ENCODE results near the gene TRAPPC11.

Gene TRAPPC11

DNA sequence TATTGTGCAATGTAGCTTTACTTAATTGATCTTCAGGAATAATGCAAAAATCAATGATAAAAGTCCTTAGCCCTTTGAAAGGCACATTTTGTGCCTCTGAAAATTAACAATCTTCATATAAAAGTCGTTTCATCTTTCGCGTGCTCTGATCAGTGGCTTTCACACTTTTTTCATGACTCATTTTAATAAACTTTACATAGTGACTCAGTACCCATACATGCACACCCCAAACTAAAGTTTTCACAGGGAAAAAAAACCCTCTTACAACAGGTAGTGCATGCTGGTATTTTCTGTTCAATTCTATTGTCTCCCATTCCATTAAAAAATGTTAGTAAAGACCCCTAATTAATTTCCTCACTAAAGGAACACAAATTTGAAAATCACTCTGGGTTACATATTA lies 21.6 kb upstream of the TRAPPC11 start:
- no peak for DNase-seq (ENCODE audit: low read depth)

DNA sequence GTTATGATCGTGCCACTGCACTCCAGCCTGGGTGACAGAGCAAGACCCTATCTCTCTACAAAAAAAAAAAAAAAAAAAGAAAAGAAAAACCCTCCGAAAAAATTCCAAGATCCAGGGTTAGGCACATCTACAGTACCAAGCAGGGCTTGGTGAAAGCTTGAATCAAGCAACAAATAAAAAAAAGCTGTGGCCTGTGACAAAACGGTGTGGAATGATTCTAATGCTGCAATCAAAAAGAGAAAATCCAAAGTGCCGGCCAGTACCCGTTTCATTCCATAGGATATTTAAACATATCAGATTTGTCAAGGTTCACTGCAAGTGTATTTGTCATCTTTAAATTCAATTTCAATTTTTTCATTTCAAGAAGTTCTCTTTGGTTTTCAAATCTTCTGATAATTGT lies 20.7 kb upstream of the TRAPPC11 start:
- DNase-seq (ENCODE audit: low read depth), result no peak

DNA sequence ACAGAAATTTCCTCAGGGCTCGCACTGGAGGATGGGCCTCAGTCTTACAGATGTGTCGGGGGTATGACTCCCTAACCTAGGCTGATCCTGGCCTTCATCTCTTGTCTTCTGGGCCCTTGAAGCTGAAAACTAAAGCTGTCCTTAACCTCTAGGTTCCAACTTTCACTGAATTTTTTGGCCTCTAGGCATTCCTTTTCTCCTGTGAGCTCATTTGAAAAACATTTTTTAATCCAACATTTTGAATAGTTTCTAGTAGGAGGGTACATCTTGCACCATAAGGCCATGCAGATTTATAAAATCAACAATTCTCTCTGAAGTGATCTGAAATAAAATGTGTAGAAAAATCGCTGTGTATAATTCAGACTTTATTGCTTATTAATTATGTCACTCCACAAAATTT lies 19.8 kb upstream of the TRAPPC11 start:
- no peak for DNase-seq (ENCODE audit: low read depth)

DNA sequence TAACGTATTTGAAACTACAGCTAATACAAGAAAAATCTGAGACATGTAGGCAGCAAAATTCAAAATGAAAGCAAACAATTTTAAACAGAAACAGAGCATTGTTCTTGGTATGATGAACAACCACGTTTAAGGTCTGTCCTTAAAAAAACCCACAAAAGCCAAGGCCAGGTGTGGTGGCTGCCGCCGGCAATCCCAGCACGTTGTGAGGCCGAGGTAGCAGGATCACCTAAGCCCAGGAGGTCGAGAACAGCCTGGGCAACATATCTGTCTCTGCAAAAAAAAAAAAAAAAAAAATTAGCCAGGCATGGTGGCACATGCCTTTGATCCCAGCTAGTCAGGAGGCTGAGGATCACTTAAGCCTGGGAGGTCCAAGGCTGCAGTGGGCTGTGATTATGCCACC lies 13.8 kb upstream of the TRAPPC11 start:
- no peak for DNase-seq (ENCODE audit: low read depth)

DNA sequence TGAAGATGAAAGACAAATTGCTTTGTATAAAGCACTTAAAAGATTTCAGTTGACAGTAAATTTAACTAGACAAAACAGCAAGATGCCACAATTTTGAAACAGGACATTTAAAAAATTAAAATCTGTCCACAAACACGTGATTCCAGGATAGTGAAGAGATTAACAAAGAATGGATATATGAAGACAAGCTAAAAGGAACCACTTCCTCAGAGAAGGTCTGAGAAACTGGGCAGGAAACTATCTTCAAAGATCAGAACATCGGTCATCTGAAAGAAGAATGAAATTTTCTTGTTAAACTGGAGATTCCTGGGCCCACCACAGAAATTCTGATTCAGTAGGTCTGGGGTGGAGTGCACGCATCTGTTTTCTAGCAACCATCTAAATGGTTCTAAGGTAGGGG lies 1.5 kb upstream of the TRAPPC11 start:
- no peak for DNase-seq (ENCODE audit: low read depth)

DNA sequence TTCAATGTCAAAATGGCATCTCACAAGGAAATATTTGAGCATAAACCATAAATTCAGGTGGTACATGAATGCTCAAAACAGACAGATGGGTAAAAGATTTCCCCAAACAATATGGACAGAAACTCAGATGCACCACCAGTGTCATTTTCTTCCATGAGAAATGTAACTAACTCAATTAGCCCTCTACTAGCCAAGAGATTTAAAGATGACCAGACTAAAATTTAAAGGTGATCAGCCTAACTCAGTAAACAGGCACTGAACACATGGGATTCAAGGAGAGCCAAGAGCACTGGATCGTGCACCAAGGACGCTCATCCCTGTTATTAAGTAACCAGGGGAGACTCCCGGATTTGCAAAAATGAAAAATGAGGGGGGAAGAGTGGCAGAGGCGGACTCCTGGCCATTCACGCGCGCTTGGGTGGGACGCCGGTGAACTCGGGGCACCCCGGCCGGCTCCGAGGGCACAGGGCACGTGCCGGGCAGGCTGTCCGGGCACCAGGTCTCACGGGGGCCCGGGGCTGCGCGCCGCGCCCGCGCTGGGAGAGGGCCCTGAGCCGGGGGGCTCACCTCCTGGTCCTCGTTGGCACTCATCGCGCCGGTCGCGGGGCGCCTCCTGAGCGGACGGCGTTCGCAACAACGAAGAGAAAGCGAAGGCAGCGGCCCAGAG lies 598 bp upstream of the TRAPPC11 start:
- DNase-seq (ENCODE audit: low read depth), result no peak

DNA sequence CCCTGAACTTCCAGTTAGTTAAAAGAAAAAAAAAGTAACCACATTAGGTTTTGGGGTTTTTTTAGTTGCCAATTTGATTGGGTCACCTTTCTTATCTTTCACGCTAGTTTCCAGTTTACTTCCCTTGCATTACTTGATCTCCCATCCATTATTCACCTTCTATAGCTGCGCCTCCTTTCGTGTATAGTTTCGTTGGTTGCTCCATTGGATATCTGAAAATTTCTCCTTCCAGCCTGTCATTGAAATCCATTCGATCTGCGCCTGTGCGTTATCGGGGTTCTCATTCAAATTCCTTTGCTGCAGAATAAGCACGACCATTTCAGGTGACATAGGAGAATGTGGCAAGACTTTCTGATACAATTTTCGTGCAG lies 764 bp downstream of the TRAPPC11 start:
- DNase-seq (ENCODE audit: low read depth), result no peak

DNA sequence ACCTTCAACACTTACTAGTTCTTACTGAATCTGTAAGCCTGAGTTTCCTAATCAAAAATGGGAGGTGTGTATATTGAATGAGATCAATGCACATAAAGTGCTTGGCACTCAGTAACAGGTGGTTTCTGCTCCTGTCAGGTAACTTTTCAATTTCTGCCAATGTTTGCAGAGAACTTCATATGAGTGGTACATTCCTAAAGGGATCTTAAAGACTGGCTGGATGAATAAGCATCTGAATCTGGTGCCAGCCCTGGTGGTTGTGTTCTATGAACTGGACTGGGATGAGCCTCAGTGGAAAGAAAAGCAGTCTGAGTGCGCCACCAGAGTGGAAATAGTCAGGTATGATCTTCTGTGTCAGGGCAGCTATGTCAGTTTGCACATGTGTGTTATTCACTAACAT lies 7.0 kb downstream of the TRAPPC11 start:
- DNase-seq (ENCODE audit: low read depth), result no peak

DNA sequence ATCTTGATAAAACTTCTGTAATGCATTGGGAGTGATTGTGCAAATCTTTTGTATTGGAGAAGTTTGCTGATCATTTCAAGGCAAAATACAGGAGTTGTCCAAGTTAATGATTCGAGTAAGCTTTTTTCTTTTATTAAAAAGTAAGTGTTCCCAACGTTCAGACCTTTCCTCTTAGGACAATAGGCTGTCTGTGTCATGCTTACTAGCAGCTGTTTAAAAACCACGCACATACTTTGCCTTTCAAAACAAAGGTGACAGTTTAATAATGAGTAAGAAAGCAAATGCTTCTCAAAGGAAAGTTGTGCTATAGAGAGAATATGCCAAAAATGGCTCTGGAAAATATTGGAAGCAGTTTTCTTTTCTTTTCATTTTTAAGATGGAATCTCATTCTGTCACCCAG lies 11.2 kb downstream of the TRAPPC11 start:
- DNase-seq (ENCODE audit: low read depth), result no peak

DNA sequence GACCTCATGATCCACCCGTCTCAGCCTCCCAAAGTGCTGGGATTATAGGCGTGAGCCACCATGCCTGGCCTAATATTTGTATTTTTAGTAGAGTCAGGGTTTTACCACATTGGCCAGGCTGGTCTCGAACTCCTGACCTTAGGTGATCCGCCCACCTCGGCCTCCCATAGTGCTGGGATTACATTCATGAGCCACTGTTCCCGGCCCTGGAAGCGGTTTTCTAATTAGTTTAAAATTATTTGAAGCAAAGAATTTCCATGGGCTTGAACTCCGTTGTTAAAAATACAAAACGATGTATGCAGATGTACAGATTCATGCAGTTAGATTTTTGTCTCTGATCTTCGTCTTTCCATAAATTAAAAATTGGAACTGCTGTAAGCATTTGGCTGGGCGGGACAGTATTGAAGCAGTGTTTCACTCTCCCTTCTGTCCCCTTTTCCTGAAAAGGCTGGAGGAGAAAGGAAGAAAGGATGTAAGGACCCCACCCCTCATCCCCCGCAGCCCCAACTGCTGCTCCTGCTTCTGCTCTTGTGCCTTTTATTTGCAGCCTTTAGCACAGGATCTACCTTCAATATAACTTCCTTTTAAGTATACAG lies 12.0 kb downstream of the TRAPPC11 start:
- DNase-seq (ENCODE audit: low read depth), result no peak

DNA sequence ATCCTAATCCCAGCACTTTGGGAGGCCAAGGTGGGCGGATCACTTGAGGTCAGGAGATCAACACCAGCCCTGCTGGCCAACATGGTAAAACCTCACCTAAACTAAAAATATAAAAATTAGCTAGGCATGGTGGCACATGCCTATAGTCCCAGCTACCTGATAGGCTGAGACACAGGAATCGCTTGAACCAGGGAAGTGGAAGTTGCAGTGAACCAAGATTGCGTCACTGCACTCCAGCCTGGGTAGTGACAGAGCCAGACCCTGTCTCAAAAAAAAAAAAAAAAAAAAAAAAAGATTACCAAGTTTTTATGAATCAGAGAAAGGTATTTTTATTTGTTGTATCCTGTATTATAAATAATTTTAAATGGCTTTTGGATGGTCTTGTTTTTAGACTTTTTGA lies 15.1 kb downstream of the TRAPPC11 start:
- DNase-seq (ENCODE audit: low read depth), result no peak

DNA sequence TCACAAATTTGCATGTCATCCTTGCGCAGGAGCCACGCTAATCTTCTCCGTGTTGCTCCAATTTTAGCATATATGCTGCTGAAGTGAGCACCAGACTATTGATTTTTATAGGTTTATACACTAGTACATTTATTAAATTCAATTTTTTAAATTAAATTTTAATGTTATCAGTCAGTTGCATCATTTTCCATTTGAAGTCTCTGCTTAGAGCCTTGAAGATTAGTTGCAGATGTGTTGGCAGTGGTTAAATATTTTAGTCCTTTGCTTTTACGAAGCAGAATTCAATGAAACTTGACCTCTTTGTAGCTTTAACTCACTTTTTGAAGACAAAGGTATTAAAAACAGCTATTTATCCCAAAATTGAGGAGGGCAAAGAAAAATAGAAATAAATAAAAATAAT lies 16.5 kb downstream of the TRAPPC11 start:
- DNase-seq (ENCODE audit: low read depth), result no peak

DNA sequence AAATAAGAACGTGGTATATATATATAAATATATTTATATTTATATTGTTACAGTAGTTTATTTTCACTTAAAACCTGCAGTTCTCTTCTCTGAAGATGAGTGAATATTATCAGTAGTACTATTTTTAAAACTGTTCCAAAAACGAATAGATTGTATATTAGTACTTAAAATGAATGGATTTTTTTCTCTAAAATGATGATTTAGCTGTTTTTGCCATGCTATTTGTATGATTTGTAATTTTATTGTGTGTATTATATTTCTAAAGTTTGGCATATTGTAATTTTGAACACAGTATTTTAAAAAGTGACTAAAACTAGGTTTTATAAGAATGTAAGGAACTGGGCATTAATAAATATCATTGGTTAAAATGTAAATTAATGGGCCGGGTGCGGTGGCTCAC lies 22.0 kb downstream of the TRAPPC11 start:
- no peak for DNase-seq (ENCODE audit: low read depth)

DNA sequence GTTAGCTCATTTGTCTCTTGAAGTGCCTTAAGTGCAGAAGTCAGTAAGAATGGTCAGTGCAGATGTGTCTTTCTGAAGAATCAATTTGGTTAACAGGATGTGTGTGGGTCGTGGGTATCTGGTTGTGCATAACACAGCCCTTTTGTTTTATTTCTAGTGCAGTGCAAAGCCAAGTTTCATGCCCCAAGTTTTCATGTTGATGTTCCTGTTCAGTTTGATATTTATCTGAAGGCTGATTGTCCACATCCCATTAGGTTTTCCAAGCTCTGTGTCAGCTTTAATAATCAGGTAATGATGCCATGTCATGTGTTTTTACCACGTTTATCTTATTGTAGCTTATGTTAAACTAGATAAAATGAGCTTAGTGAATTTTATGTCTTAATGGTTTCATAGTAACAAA lies 27.4 kb downstream of the TRAPPC11 start:
- no peak for DNase-seq (ENCODE audit: low read depth)

DNA sequence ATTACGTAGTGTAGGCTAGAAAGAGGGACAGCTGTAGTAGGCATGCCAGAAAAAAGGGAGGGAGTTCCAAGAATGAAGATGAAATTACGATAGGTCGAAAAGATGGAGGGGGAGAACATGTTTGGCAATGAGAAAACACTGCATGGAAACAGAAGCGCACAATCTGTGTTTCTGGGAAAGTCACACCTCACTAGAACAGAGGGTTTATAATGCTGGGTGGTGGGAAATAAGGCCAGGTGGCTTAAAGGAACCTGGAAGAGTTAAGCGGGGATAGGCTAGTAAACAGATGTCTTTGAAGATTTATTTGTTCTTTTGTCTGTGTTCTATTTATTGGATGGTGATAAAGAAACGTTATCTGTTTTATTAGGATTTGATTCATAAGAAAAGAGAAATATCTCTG lies 29.1 kb downstream of the TRAPPC11 start:
- DNase-seq (ENCODE audit: low read depth), result no peak

DNA sequence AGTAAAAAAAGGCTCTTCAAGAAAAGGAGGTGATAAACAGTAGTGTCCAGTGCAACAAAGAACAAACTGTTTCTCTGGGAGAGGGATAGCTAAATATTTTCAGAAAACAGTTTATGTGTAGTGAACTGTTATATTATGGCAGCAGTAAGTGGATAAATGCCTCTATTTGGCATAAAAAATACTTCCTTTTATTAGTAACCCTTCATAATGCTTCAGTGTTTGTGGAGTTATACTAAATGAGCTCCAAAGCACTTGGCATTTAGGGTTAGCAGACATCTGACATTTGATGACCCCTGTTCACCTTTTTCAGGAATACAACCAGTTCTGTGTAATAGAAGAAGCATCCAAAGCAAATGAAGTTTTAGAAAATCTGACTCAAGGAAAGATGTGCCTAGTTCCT lies 31.9 kb downstream of the TRAPPC11 start:
- DNase-seq (ENCODE audit: low read depth), result no peak

DNA sequence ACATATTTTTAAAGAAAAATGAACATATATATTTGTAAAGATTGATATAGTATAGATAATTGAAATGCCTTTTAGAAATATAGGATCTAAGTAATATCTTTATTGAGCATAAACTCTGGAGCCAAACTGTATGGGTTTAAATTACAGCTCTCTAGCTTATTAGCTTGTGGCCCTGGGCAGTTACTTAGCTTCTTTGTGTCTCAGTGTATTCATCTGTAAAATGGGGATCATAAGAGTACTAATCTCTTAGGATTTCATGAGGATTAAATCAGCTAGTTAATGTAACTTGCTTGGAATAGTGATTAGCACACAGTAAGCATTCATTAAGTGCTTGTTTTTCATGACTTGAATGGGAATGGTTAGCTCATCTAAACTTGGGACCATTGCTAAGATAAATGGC lies 32.8 kb downstream of the TRAPPC11 start:
- DNase-seq (ENCODE audit: low read depth), result no peak

DNA sequence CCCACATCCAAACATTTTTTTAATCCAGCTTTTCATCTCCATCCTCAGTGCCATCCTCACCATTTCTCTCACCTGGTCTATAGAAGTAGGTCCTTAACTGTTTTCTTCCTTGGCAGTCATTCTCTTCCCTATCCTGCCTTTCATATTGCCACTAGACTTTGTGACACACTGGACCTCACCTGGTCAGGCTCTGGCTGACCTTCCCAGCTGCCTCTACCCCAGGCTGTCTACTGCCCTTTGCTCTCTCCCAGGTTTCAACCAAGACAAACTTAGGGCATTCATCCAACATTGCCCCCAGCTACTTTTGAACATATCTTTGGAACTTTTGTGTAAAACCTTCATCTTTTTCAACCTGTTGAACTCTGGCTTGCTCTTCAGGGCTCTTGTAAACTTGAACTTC lies 39.8 kb downstream of the TRAPPC11 start:
- DNase-seq (ENCODE audit: low read depth), result no peak

DNA sequence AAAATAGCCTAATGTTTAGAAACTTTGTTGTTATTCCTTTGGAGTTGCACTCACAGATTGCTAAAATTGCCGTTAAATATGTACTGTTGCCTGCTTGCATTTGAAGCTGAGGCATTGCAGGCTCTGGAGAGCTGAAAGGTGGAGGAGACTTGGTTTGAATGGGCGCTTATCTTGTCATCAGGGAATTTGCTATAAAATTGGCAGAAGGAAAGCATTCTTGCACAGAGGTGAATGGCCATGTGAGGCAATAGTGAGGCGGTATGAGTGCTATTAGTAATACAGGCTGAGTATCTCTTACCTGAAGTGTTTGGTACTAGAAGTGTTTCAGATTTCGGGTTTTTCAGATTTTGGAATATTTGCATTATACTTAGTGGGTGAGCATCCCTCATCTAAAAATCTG lies 41.3 kb downstream of the TRAPPC11 start:
- DNase-seq (ENCODE audit: low read depth), result no peak

DNA sequence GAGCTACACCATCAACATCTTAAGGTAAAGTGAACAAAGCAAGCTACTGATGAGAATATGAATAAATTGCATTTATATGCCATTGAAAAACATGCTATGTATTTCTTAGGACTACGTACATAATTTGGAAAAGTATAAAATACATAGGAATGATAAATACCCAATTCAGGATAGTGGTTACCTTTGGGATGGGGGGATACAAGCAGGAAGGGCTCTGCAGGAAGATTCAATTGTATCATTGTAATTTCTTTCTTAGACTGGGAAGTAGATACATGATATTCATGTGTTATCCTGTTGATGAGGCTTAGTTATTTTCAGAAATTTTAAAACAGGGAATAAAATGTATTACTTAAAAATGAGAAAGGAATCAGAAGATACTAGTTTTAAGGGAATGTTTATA lies 43.4 kb downstream of the TRAPPC11 start:
- DNase-seq (ENCODE audit: low read depth), result no peak

DNA sequence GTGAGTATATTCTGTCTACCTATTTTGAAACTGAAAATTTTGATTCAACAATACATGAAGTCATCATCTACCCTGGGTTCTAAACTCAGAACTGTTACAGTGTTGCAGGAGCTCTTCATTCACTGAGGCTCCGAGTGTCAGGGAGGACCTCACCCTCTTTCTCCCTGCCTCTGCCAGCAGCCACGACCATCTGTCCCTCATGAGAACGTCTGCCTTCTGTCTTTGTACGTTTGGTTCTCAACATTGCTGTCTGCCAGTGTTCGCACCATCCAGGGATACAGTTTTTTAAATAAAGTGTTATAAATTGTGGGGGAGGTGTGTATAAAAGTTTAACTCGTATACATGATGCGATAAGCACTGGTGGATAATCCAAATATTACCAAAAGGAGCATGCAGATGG lies 55.5 kb downstream of the TRAPPC11 start:
- no peak for DNase-seq (ENCODE audit: low read depth)

DNA sequence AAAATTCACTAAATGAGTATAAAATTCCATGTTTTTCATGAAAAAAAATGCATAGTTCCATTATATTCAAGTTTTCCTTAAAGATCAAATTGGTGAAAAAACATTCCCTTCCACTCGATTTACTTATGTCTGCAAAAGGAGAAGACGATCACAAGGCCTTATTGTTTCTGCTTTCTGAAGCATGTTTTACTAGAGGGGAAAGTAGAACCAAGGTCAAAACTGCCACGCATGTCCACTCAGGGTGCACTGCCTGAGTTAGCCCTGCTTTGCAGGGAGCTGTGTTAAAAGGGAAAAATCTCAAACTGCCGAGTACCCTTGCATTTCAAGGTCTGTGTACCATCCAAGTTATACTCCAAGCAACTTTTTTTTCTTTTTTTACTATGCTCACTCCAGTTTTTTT lies 57.2 kb downstream of the TRAPPC11 start:
- DNase-seq (ENCODE audit: low read depth), result no peak

DNA sequence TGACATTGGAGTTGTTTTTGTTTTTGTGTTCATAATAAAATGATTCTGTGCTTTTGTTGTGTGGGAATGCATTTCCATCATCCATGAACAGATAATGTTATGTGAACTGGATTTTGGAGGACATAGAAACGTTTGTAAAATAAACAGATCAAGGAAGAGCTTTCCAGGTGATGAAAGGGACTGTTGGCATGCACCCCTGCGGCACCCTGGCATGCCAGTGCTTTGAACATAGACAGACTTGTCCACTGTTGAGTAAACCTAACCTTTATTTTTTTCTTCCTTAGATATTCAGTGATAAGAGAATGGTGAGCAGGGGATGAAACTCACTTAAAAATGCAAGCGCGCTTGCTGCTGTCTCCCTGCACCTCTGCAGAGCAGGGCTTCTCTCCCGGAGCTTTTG lies 59.8 kb downstream of the TRAPPC11 start:
- DNase-seq (ENCODE audit: low read depth), result no peak

Measured in GM04503 (cell line).